IPS DF 6.9 (cell line): ENCODE results near the gene LPP.

Experiments used
- DNase-seq: peaks from one replicate; pipeline ENCODE4 v3.0.0-alpha.2; 2013; ENCODE audit warnings: low read depth, low spot score
- H3K27ac ChIP-seq: one replicate; pipeline ENCODE4 v1.5.1; 2013; ENCODE audit warnings: low read length, control low read depth
- H3K27me3 ChIP-seq: 2 replicates; pipeline ENCODE4 v1.6.1; 2013; ENCODE audit warnings: mild to moderate bottlenecking, low read length; ENCODE audit not compliant: control insufficient read depth, insufficient read depth
- H3K36me3 ChIP-seq: 2 replicates; pipeline ENCODE4 v1.6.1; 2013; ENCODE audit warnings: low read length; ENCODE audit not compliant: control insufficient read depth, insufficient read depth
- H3K4me1 ChIP-seq: 2 replicates; pipeline ENCODE4 v1.6.1; 2013; ENCODE audit warnings: low read length; ENCODE audit not compliant: control insufficient read depth, insufficient read depth
- H3K4me3 ChIP-seq: 2 replicates; pipeline ENCODE4 v1.5.1; 2013; ENCODE audit warnings: mild to moderate bottlenecking, low read length
- H3K9me3 ChIP-seq: 2 replicates; pipeline ENCODE4 v1.6.1; 2013; ENCODE audit warnings: low read length, inconsistent platforms; ENCODE audit not compliant: control insufficient read depth, insufficient read depth
- WGBS: extraction: QIAGEN DNeasy Blood & Tissue Kit; methylation state at CpG from one replicate; pipeline ENCODE4 v1.1.7; 2013; ENCODE audit warnings: mixed read lengths, missing lambda C conversion rate; ENCODE audit not compliant: insufficient read length, insufficient coverage; 5-methylcytosine and 5-hydroxymethylcytosine counted together

Gene LPP

GRCh38 chr3:188230962-188231361, 77.0 kb downstream of the LPP start:
- DNase-seq = no peak
- Histone ChIP-seq H3K9me3 (no peaks in the 10 kb centered on the region), H3K27me3 (no peaks in the 10 kb centered on the region), H3K36me3 (no peaks in the 10 kb centered on the region), H3K4me3 (no peak overlapping the region), H3K4me1 (0 out of 2 replicates have a peak, but pooled peaks cover 1% of the 10 kb centered on the region), H3K27ac (no peak overlapping the region)
- WGBS = no CpG with 5 or more reads among the region's 5 CpGs

- Histone ChIP-seq H3K36me3 (no peaks in the 10 kb centered on the region), H3K4me3 (no peak overlapping the region), H3K27ac (no peak overlapping the region), H3K27me3 (no peaks in the 10 kb centered on the region), H3K4me1 (0 out of 2 replicates have a peak, but pooled peaks cover 1% of the 10 kb centered on the region), H3K9me3 (no peaks in the 10 kb centered on the region)
- DNase-seq = no peak
- WGBS = no CpG with 5 or more reads among the region's 8 CpGs
Measured at GRCh38 chr3:188231456-188231855, 77.5 kb downstream of the LPP start.

- Histone ChIP-seq H3K27me3 (no peaks in the 10 kb centered on the region), H3K27ac (no peak overlapping the region), H3K36me3 (no peaks in the 10 kb centered on the region), H3K4me3 (no peak overlapping the region), H3K4me1 (0 out of 2 replicates have a peak, but pooled peaks cover 1% of the 10 kb centered on the region), H3K9me3 (no peaks in the 10 kb centered on the region)
- no peak for DNase-seq
- WGBS = no CpG with 5 or more reads among the region's 2 CpGs
Measured at GRCh38 chr3:188232656-188233055, 78.7 kb downstream of the LPP start.

- no peak overlapping the region for H3K4me3 ChIP-seq
- DNase-seq = no peak
- 0 out of 2 replicates have a peak, but pooled peaks cover 1% of the 10 kb centered on the region for H3K4me1 ChIP-seq
- no peaks in the 10 kb centered on the region for H3K9me3 ChIP-seq
- WGBS = no CpG with 5 or more reads among the region's 1 CpG
- no peaks in the 10 kb centered on the region for H3K36me3 ChIP-seq
- H3K27me3 ChIP-seq = no peaks in the 10 kb centered on the region
- no peak overlapping the region for H3K27ac ChIP-seq
Measured at GRCh38 chr3:188233320-188233719, 79.4 kb downstream of the LPP start.

- Histone ChIP-seq H3K9me3 (no peaks in the 10 kb centered on the region), H3K4me3 (no peak overlapping the region), H3K36me3 (no peaks in the 10 kb centered on the region), H3K27ac (no peak overlapping the region), H3K4me1 (0 out of 2 replicates have a peak, but pooled peaks cover 2% of the 10 kb centered on the region), H3K27me3 (no peaks in the 10 kb centered on the region)
- DNase-seq = no peak
- WGBS = no CpG with 5 or more reads among the region's 3 CpGs
Measured at GRCh38 chr3:188234132-188234531, 80.2 kb downstream of the LPP start.

- H3K27ac ChIP-seq = no peak overlapping the region
- no peaks in the 10 kb centered on the region for H3K27me3 ChIP-seq
- no peak for DNase-seq
- no peak overlapping the region for H3K4me3 ChIP-seq
- WGBS = no CpG with 5 or more reads among the region's 4 CpGs
- no peaks in the 10 kb centered on the region for H3K9me3 ChIP-seq
- no peaks in the 10 kb centered on the region for H3K36me3 ChIP-seq
- 0 out of 2 replicates have a peak, but pooled peaks cover 1% of the 10 kb centered on the region for H3K4me1 ChIP-seq
Measured at GRCh38 chr3:188236271-188236670, 82.3 kb downstream of the LPP start.

GRCh38 chr3:188239035-188239434, 85.1 kb downstream of the LPP start:
- H3K4me1 ChIP-seq = 0 out of 2 replicates have a peak, but pooled peaks cover 1% of the 10 kb centered on the region
- WGBS = no CpG with 5 or more reads among the region's 7 CpGs
- H3K27me3 ChIP-seq = no peaks in the 10 kb centered on the region
- H3K36me3 ChIP-seq = no peaks in the 10 kb centered on the region
- DNase-seq = no peak
- H3K27ac ChIP-seq = no peak overlapping the region
- H3K9me3 ChIP-seq = no peaks in the 10 kb centered on the region
- H3K4me3 ChIP-seq = no peak overlapping the region

GRCh38 chr3:188239577-188239976, 85.6 kb downstream of the LPP start:
- Histone ChIP-seq H3K4me3 (no peak overlapping the region), H3K4me1 (0 out of 2 replicates have a peak, but pooled peaks cover 1% of the 10 kb centered on the region), H3K36me3 (no peaks in the 10 kb centered on the region), H3K9me3 (no peaks in the 10 kb centered on the region), H3K27me3 (no peaks in the 10 kb centered on the region), H3K27ac (no peak overlapping the region)
- no CpG with 5 or more reads among the region's 1 CpG for WGBS
- no peak for DNase-seq

GRCh38 chr3:188240189-188240981, 86.4 kb downstream of the LPP start:
- Histone ChIP-seq H3K4me3 (no peak overlapping the region), H3K27me3 (no peaks in the 10 kb centered on the region), H3K36me3 (no peaks in the 10 kb centered on the region), H3K27ac (no peak overlapping the region), H3K4me1 (0 out of 2 replicates have a peak, but pooled peaks cover 1% of the 10 kb centered on the region), H3K9me3 (no peaks in the 10 kb centered on the region)
- no CpG with 5 or more reads among the region's 7 CpGs for WGBS
- no peak for DNase-seq

GRCh38 chr3:188241072-188241471, 87.1 kb downstream of the LPP start:
- WGBS = no CpG with 5 or more reads among the region's 7 CpGs
- H3K4me1 ChIP-seq = 0 out of 2 replicates have a peak, but pooled peaks cover 1% of the 10 kb centered on the region

More at GRCh38 chr3:188241072-188241471, 87.1 kb downstream of the LPP start:
- Histone ChIP-seq H3K4me3 (no peak overlapping the region), H3K9me3 (no peaks in the 10 kb centered on the region), H3K27me3 (no peaks in the 10 kb centered on the region), H3K27ac (no peak overlapping the region), H3K36me3 (no peaks in the 10 kb centered on the region)
- DNase-seq = no peak
